Middle frontal gyrus (tissue), 1 donor: ENCODE data around the gene ABCF2.
A peak's percentile ranks its signal among the peaks of the same experiment; 100 is the strongest.

ENCODE experiments used
- DNase-seq: peaks from one replicate; pipeline ENCODE4 v3.0.0-alpha.2; 2015; ENCODE audit warnings: low spot score; ENCODE audit errors: extremely low spot score

ABCF2 gene

DNA sequence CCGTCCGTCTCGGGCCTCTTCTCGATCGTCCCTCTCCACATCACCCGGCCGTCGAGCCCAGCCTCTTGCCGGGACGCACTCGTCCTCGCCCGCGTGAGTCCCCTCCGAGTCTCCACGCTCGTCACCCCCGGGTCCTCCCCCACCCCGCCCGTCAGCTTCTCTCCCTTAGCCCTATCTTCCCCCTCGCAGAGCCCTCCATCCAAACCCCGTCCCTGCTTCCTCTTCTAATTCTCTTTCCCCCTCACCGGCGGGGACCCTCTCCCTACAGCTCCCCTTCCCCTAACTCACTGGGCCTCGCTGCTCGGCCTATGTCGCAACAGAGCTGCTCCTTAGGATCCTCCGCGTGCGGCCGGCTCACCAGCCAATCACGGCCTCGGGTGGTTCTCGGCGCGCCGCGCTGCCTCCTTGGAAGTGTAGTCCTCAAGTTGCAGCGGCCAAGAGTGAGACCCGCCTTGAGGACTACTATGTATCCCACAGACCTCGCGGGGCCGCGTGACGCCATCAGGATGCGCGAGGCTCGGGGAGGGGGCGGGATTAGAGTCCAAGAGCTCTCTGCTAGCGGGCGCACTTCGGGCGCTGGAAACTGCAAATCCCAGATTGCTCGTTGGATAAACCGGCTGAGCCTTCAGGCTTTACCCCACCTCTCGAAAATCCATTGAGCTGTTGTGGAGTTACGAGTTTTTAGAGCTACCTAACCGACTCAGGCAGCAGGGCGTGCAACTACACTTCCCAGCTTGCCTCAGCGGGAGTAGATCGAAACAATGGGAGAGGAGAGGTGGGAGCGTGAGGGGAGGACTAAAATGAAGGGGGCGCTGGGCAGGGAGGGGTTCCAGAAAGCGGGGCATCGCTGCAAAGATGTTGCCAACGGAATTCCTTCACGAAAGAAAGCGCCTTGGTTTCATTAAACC lies at the start of gene ABCF2:
Gene ABCF2, minus strand, starts transcription at position 331 of the 908 bp plus-strand sequence. CDS start 747 bp downstream, outside the sequence.
- peak; percentile 95 for DNase-seq

DNA sequence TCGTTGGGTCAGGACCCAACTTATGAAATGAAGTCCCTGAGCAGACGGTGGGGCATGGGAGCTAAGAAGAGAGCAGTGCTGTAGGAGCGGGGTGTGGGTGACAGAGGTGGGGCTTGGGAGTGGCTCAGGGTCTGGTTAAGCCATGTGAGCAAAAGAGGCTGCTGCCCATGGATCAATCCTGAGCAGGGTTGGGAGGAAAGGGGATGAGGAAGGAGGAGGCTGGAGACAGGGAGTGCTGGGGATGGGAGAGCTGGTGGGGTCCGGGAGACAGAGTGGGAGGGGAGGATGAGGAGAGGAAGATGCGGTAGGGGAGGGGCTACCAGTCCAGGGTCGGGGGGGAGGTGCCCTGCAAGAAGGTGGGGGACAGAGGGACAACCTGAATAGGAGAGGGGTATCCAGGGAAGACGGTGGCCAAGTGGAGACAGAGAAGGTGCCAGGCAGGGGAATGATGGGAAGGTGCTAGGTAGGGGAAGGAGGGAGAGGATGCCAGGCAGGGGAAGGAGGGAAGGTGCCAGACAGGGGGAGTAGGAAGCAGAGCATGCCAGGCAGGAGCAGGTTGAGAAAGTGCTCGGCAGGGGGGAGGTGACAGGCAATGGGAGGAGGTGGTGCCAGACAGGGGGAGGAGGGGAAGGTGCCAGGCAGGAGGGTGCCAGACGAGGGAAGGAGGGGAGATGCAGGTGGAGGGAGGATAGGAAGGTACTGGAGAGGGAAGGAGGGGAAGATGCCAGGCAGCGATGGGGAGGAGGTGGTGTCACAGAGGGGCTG lies 49.0 kb upstream of the ABCF2 start:
- no peak for DNase-seq

DNA sequence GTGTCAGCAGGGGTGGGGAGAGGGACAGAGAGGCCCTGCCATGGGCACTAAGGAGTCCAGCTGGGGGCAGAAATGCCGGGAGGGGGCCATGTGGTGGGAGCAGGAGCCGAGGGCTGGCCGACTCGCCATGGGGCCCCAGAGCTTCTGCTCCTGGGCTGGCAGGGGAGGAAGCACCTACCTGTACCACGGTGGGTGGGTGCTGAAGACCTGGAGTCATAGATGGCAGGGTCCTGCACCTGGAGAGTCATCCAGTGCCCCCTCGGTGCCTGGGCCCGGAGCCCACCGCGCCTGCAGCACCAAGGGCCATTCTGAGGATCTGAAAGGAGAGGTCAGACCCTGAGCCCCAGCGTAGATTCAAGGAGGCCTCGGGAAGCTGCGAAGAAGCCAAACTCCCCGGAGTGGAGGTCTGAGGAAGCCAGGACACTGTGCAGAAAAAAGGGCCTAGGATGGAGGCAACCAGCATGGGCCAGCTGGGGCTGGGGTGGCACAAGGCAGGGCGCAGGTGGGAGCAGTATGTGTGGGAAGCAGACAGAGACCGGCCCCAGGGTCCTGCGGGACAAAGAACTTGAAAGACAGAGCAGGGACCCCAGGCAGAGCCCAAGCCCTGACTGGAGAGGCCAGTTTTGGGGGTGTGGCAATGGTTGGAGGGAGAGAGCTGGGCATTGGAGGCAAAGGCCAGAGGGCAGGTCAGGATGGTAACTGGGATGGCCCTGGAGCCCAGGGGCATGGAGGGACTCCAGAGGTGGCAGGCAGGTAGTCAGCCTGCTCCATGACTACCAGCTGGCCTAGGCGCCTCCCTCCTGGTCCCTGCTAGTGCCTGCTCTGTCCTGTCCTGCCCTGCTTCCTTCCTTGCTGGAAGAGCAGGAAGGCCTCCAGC lies 48.2 kb upstream of the ABCF2 start:
- DNase-seq, result no peak

DNA sequence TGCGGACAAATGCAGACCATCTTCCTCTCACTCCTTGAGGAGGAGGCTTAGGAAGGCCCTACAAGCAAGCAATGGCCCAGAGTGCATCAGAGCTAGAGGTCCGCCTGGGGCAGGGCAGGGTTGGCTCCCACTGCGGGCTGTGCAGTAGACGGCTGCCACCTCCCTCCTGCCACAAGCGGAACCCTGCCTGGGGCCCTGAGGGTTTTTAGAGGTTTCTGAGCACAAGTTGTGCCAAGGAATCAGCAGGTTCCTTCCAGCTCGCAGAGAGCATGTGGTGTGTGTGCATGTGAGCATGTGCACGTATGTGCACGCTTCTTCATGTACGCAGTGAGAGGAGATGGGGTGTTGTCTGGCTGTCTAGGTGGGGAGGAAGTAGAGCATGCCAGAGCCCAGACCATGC lies 47.4 kb upstream of the ABCF2 start:
- DNase-seq, result no peak

DNA sequence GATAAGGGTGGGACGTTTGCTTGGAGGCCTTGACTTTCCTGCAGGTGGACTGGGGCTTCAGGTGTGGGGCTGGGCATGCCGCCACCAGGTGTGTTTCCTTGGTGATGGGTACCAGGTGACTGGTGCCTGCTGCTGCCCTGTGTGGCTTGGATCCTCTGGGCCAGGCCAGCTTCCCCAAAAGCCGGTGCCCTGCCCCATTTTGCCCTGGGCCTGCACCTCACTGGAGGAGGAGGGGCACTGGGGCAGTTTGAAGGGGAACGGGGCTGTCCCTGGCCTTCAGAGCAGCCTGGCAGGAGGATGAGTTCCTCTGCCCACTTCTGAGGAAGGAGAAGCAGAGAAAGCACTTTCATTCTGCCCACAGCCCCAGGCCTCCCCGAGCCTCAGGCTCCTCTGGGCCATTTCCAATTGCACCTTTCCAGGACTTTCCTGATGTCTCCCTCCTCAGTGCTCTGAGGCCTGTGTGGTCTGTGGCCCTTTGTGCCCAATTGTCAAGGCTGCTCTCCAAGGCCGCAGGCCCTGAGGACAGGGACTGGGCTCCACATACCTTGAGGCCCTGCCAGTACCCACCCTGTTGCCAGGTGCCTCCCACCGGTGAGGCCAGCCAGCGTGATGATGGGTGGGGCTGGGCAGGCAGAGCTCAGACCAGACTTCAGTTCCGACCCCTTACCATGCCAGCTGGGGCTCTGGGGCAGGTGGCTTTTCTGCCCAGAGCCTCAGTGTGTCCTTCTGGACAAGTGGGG lies 46.8 kb upstream of the ABCF2 start:
- no peak for DNase-seq

DNA sequence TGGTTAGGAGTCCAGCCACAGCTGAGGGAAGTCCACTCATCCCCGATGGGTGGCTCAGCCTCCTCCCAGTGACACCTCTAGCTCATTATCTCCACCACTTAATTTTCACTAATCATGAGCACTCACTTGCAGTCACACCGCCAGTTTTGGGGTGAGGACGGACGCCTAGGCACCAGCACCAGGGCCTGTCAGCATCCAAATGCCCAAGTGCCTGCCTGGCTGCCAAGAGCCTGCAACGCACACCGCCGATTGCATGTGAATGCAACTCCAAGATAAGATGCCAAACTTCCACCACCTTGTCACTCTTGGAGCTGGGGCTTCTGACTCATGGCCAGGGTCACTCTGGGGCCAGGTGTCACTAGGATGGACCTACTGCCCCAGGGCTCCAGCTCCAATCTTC lies 45.9 kb upstream of the ABCF2 start:
- no peak for DNase-seq

DNA sequence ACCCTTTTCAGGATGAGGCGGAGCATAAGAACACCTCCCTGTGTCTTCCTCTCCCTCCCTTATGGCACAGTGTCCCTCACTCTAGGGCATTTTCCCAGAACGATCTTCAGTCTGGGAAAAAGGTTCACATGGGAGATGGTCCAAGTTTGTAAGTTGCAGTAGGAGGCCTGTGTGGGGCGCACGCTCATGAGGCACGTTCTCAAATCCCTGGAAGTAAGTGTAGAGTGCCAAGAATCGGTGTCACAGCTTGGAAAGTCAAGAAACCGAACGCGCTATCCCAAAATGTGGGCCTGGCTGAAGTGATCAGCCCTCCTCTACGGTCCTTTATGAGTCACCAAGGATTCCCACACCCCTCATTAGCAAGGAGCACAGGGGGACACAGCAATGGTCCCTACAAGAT lies 45.4 kb upstream of the ABCF2 start:
- DNase-seq, result no peak

DNA sequence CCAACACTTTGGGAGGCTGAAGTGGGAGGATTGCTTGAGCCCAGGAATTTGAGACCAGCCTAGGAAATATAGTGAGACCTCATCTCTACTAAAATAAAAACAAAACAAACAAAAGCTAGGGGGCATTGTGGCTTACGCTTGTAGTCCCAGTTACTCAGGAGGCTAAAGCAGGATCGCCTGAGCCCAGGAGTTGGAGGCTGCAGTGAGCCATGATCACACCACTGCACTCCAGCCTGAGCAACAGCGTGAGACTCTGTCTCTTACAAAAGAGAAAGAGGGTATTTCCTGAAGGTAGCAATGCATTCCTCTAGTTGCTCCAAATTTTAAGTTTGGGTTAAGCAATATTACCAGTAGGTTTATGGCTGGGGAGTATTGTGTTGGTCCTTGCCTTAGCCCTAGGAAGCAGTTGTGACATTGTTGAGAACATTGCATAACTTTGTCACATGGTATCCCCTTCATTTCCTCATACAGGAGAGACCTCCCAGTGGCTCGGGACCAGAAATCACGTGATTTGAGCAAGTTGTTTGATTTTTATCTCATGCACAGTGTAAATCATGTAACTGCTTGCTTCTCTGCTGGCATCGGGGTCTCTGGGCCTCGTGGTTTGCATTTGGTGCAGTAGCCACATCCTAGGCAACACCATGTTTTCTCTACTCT lies 44.8 kb upstream of the ABCF2 start:
- DNase-seq, result no peak

DNA sequence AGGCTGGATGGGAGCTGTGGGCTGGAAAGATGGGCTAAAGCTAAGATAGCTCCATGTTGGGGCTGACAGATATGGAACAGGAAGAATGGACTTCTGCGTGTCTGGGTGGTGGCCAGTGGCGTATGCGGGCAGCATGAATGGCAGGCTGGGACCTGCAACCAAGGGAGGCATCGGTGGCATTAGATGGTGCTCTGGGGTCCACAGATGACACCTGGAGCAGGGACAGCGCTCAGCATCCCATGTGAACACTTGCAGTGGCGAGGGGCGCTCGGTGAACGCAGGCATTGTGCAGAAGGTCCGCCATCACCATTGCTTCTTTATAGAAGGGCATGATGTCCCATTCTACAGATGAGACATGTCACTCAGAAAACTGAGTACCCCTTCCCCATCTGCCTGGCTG lies 42.5 kb upstream of the ABCF2 start:
- DNase-seq, result no peak

DNA sequence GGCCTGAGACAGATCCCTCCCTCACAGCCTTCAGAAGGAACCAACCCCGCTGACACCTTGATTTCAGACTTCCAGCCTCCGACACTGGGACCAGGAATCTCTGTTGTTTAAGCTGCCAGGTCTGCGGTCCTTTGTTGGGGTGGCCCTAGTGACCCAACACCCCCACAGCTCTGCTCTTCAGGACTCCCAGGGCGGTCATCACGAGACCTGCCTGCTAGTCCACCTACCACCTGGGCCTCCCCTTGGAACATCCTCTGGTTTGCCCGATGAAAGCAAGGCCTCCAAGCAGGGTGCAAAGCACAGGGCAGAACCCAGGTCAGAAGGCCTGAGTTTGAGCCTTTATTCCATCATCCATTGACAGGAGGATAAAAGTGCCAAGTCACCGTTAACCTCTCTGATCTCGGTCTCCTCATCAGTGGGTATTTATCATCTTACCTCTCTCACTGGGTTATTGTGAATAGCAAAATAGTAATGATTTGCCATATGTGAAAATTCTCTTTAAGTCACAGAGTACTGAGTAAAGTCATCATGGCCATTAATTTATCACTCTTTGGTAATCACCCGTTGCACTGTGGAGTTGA lies 38.4 kb upstream of the ABCF2 start:
- no peak for DNase-seq

DNA sequence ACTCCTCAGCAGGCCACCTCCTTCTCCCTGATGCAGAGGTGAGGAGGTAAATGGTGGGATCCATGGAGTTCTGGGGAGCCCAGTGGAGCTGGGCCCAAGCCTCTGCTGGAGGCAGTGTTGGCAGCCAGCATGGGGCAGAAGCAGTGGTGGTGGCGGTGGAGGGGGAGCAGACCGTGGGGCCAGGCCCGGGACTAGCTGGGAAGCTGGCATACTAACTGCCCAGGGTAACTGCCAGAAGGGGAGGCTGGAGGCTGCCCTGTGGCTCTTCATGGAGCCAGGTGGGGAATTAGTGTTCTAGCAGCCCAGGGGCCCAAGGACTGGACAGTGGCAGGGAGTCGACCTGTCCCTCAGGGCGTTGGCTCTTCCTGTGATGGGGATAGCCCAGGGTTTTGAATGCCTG lies 37.6 kb upstream of the ABCF2 start:
- DNase-seq, result no peak

DNA sequence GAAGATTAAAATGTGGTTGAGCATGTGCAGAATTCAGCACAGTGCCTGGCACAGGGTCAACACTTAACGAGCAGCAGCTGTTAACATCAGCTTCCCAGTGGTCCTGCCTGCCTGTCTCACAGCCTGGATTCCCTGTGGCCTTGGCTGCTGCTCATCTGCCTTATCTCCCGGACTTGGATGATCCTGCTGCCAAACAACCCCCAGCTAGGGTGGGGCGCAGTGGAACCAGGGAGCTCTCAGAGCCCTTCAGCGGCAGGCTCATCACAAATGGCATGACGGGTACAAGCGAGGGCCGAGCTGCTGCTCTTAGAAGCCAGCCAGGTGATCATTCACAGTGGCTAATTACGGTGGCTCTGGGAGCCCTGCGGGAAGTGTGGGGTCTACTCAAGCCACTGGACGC lies 34.5 kb upstream of the ABCF2 start:
- no peak for DNase-seq

DNA sequence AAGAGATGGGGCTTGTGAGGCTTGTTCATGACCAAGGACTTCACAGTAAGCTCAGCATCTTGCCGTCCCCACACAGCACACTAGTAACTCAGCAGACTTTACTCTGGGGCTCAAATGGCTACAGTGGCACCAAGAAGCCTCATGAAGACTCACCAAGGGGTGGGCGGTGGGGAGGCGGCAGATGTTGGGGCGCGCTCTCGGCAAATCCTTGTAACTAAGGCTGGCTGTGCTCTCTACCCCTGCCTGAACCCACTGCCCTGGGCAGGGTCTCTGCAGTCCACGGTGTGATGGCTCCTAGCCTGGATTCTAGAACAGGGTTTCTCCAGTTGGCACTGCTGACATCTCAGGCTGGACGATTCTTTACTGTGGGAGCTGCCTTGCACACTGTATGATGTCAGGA lies 33.9 kb upstream of the ABCF2 start:
- DNase-seq, result no peak

DNA sequence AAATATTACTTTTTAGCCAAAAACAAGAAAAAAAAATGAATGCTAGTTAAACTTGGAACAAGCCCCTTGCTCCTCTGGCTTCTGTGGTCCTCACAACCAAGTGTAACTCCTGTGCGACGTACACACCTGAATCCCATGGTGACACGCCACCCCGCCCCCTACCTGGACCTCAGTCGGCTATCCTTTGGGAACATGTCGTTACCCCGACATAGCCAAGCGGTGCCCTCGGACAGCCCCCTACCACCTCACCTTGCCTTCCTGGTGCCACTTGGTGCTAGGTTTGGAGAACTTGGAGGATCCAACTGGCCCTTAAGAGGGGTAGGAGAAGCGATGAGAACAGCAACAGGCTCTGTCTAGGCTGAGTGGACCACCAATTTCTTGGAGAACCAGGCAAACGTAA lies 33.5 kb upstream of the ABCF2 start:
- no peak for DNase-seq

DNA sequence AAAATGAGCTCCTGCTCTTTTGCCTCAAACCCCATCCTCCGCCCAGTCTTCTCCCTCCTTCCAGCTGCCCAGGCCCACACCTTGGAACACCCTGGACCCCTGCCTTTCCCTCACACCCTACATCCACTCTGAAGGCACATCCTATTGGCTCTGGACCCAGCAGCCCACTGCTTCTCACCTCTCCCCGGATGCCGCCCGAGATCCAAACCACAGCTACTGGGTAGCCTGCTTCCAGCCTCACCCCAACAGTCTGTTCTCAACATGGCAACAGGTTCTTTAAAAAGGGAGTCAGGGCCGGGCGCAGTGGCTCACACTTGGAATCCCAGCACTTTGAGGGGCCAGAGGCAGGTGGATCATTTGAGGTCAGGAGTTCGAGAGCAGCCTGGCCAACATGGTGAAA lies 31.0 kb upstream of the ABCF2 start:
- no peak for DNase-seq

DNA sequence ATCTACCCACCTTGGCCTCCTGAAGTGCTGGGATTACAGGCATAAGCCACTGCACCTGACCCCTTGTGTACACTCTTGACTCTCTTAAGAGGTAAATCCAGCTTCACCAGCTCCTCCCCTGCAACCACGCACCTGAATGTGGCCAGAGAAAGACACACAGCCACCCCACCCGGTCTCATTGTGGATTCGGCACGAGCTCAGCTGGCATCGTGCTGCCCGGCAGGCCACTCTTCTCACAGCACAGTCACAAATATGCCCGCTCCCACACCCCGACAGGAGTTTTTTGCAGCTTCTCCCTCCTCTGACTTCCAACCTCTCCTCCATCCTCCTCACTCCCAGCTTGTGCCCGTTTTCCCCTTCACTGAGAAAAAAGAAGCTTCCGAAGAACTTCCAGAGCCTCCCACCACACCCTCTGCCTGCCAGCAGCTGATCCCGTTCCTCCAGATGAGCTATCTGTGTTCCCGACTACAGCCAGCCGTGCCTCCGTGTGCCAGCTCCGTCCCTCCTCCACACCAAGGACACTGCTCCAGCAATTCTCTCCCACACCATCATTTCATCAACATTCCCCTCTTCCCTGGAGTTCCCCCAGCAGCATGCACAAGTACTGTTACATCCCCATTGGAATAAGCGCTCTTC lies 29.5 kb upstream of the ABCF2 start:
- peak; percentile 36 for DNase-seq

DNA sequence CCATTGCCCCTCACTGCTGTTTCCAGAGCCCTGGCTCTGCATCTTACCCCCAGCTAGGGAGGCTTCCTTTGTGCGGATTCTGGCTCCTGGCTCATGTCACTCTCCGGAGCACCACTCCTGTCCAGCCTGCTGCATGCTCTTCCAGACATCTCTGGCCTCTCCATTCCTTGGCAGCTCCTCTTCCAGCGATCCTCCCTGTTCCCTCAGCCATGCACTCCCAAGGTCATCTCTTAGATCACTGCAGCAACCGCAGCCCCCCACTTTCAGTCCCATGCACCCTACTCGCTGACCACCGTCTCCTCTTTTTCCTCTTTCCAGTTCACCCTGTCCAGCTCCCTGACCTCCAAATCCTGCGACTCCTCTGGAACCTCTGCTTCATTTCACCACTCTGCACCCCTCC lies 28.4 kb upstream of the ABCF2 start:
- DNase-seq, result no peak

DNA sequence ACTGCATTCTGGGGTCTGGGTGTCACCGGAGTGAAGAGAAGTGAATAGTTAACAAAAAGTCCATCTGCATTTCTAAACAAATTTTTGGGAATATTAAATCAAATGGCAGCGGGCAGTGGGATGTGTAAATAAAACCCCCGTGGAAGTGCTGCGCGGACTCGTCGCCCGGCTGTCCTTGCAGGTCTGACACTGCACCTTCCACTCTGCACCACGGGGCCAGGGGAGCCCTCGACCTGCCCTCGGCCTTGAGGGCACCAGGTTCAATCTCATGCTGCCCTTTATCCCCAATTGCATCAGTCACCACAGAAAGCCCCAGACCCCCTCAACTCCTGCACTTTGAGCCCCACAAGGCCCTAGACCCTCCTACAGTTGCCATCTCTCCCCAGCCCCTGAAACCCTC lies 27.8 kb upstream of the ABCF2 start:
- DNase-seq, result no peak

DNA sequence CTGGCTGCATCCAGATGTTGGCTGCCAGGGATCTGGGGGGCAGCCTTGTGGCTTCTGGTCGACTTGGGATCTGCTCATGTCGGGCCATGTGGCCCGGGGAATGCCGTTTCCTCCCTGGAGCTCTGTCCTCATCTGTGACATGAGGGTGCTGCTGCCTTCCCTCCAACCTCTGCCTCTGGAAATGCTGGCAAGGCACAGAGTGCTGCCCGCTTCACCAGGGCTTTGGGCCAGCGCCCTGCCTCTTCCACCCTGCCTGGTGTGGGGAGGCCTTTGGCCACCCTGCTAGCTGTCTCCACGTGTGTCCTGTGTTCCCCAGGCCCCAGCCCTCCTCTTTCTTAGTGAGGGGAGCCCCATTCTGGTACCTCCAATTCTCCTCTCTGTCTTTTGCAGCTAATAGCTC lies 27.3 kb upstream of the ABCF2 start:
- DNase-seq, result no peak
